ENCODE results near the gene TSSK1B.
"Not testable (repeated sequence)": the region's sequence is repeated elsewhere in the genome, so short reads cannot be mapped to it uniquely, and the experiment has no call there.

The TSSK1B gene

GRCh38 chr5:113404269-113404668 lies 30.5 kb downstream of the TSSK1B start:
- no peak for DNase-seq (ENCODE audit: low read depth in 3 of 3)

- not testable (repeated sequence) for DNase-seq (ENCODE audit: low read depth in 3 of 3)
These were observed 36.8 kb downstream of the TSSK1B start for GRCh38 chr5:113397986-113398385.

GRCh38 chr5:113397046-113397445 lies 37.7 kb downstream of the TSSK1B start:
- DNase-seq (ENCODE audit: low read depth in 3 of 3), result no peak

GRCh38 chr5:113394658-113395057 lies 40.1 kb downstream of the TSSK1B start:
- DNase-seq (ENCODE audit: low read depth in 3 of 3), result no peak

GRCh38 chr5:113390224-113390623 lies 44.6 kb downstream of the TSSK1B start:
- DNase-seq (ENCODE audit: low read depth in 3 of 3), result no peak

GRCh38 chr5:113389116-113389515 lies 45.7 kb downstream of the TSSK1B start:
- no peak for DNase-seq (ENCODE audit: low read depth in 3 of 3)

GRCh38 chr5:113387844-113388243 lies 46.9 kb downstream of the TSSK1B start:
- DNase-seq (ENCODE audit: low read depth in 3 of 3), result no peak

- DNase-seq (ENCODE audit: low read depth in 3 of 3), result no peak
These were observed 50.0 kb downstream of the TSSK1B start for GRCh38 chr5:113384782-113385285.

GRCh38 chr5:113382731-113383130 lies 52.1 kb downstream of the TSSK1B start:
- no peak for DNase-seq (ENCODE audit: low read depth in 3 of 3)
